GM12874 (cell line): ENCODE results near the gene ACTL8.

ENCODE experiments used
- CTCF ChIP-seq: IDR thresholded peaks from 2 replicates; pipeline ENCODE4 v1.5.1; 2011; ENCODE audit warnings: low read depth, mild to moderate bottlenecking, control low read depth, low read length, moderate library complexity; ENCODE audit not compliant: insufficient read depth

The ACTL8 gene

GRCh38 chr1:17847111-17847510, 92.0 kb downstream of the ACTL8 start:
- no peak for TF ChIP-seq CTCF

GRCh38 chr1:17849216-17849615, 94.1 kb downstream of the ACTL8 start:
- no peak for TF ChIP-seq CTCF

- no peak for TF ChIP-seq CTCF
Measured at GRCh38 chr1:17851056-17851455, 95.9 kb downstream of the ACTL8 start.

GRCh38 chr1:17852383-17852782, 97.2 kb downstream of the ACTL8 start:
- TF ChIP-seq CTCF, result no peak

- TF ChIP-seq CTCF, result no peak
Measured at GRCh38 chr1:17853241-17853935, 98.3 kb downstream of the ACTL8 start.

- no peak for TF ChIP-seq CTCF
Measured at GRCh38 chr1:17856496-17857108, 101.5 kb downstream of the ACTL8 start.

GRCh38 chr1:17857109-17857499, 102.0 kb downstream of the ACTL8 start:
- TF ChIP-seq CTCF, result no peak
